H9 (cell line): ENCODE results near the gene CACNA1D. TPM values are rescaled to one million over a fixed set of nuclear protein-coding genes. Genes with fewer than 3 reads are reported as not detected.

ENCODE experiments used
- DNase-seq: peaks from one replicate; pipeline ENCODE4 v3.0.0-alpha.2; 2017
- H2AFZ ChIP-seq: one replicate; pipeline ENCODE4 v1.6.1; 2013; ENCODE audit warnings: mild to moderate bottlenecking, low read length, control low read depth, moderate library complexity
- H2AK5ac ChIP-seq: 2 replicates; pipeline ENCODE4 v1.6.1; 2013; ENCODE audit warnings: low read length, control low read depth, mixed read lengths; ENCODE audit not compliant: insufficient read length
- H2BK120ac ChIP-seq: one replicate; pipeline ENCODE4 v1.6.1; 2013; ENCODE audit warnings: low read depth, mild to moderate bottlenecking, low read length, control low read depth, inconsistent platforms; ENCODE audit not compliant: poor library complexity, severe bottlenecking
- H2BK12ac ChIP-seq: 2 replicates; pipeline ENCODE4 v1.6.1; 2013; ENCODE audit warnings: low read length, control low read depth, mixed read lengths, low read depth; ENCODE audit not compliant: insufficient read length
- H2BK15ac ChIP-seq: 2 replicates; pipeline ENCODE4 v1.6.1; 2013; ENCODE audit warnings: low read depth, low read length, control low read depth
- H2BK20ac ChIP-seq: one replicate; pipeline ENCODE4 v1.6.1; 2013; ENCODE audit warnings: low read depth, mild to moderate bottlenecking, low read length, control low read depth, inconsistent platforms; ENCODE audit not compliant: poor library complexity, severe bottlenecking
- H2BK5ac ChIP-seq: 2 replicates; pipeline ENCODE4 v1.6.1; 2013; ENCODE audit warnings: low read length, control low read depth, mixed read lengths; ENCODE audit not compliant: insufficient read length
- H3K14ac ChIP-seq: 2 replicates; pipeline ENCODE4 v1.6.1; 2013; ENCODE audit warnings: low read length, control low read depth; ENCODE audit not compliant: insufficient read depth
- H3K18ac ChIP-seq: 2 replicates; pipeline ENCODE4 v1.6.1; 2013; ENCODE audit warnings: low read depth, mild to moderate bottlenecking, mixed read lengths, low read length, control low read depth; ENCODE audit not compliant: insufficient read length
- H3K23ac ChIP-seq: 2 replicates; pipeline ENCODE4 v1.6.1; 2013; ENCODE audit warnings: low read length, control low read depth, mixed read lengths, low read depth; ENCODE audit not compliant: insufficient read length
- H3K23me2 ChIP-seq: 2 replicates; pipeline ENCODE4 v1.6.1; 2013; ENCODE audit warnings: low read depth, mild to moderate bottlenecking, mixed read lengths, low read length, control low read depth; ENCODE audit not compliant: insufficient read length, poor library complexity, severe bottlenecking
- H3K27ac ChIP-seq: 2 replicates; pipeline ENCODE4 v1.5.1; 2013; ENCODE audit warnings: low read length, control low read depth, mixed read lengths, low read depth; ENCODE audit not compliant: insufficient read length
- H3K27me3 ChIP-seq: 2 replicates; pipeline ENCODE4 v1.6.1; 2013; ENCODE audit warnings: low read length, control low read depth, inconsistent platforms; ENCODE audit not compliant: insufficient read depth
- H3K4ac ChIP-seq: 2 replicates; pipeline ENCODE4 v1.6.1; 2013; ENCODE audit warnings: low read depth, mild to moderate bottlenecking, control low read depth, inconsistent platforms, low read length, moderate library complexity
- H3K4me1 ChIP-seq: 2 replicates; pipeline ENCODE4 v1.6.1; 2013; ENCODE audit warnings: low read length, control low read depth, inconsistent platforms; ENCODE audit not compliant: insufficient read depth
- H3K4me2 ChIP-seq: 2 replicates; pipeline ENCODE4 v1.6.1; 2013; ENCODE audit warnings: low read length, control low read depth, mixed read lengths; ENCODE audit not compliant: insufficient read length, insufficient read depth
- H3K56ac ChIP-seq: 2 replicates; pipeline ENCODE4 v1.6.1; 2013; ENCODE audit warnings: low read depth, mild to moderate bottlenecking, mixed read lengths, low read length, control low read depth; ENCODE audit not compliant: insufficient read length
- H3K79me1 ChIP-seq: 2 replicates; pipeline ENCODE4 v1.6.1; 2013; ENCODE audit warnings: low read depth, mild to moderate bottlenecking, moderate library complexity, low read length, control low read depth, inconsistent platforms; ENCODE audit not compliant: insufficient read depth, poor library complexity, severe bottlenecking
- H3K79me2 ChIP-seq: 2 replicates; pipeline ENCODE4 v1.6.1; 2013; ENCODE audit warnings: low read length, control low read depth, inconsistent platforms; ENCODE audit not compliant: insufficient read depth
- H3K9ac ChIP-seq: 2 replicates; pipeline ENCODE4 v1.6.1; 2013; ENCODE audit warnings: low read length, control low read depth, mixed read lengths; ENCODE audit not compliant: insufficient read length; ENCODE audit errors: extremely low read depth
- H3K9me3 ChIP-seq: one replicate; pipeline ENCODE4 v1.6.1; 2013; ENCODE audit warnings: low read depth, low read length, inconsistent platforms; ENCODE audit not compliant: control insufficient read depth
- H3T11ph ChIP-seq: one replicate; pipeline ENCODE4 v1.6.1; 2013; ENCODE audit warnings: mild to moderate bottlenecking, low read length, control low read depth, inconsistent platforms
- H4K20me1 ChIP-seq: one replicate; pipeline ENCODE4 v1.6.1; 2013; ENCODE audit not compliant: control insufficient read depth, insufficient read length, insufficient read depth
- H4K5ac ChIP-seq: 2 replicates; pipeline ENCODE4 v1.6.1; 2013; ENCODE audit warnings: low read depth, mild to moderate bottlenecking, mixed read lengths, low read length, control low read depth; ENCODE audit not compliant: insufficient read length
- H4K8ac ChIP-seq: replicated peaks from 2 replicates; pipeline ENCODE4 v1.6.1; 2013; ENCODE audit warnings: low read length, control low read depth, mixed read lengths, low read depth; ENCODE audit not compliant: insufficient read length
- H4K91ac ChIP-seq: 2 replicates; pipeline ENCODE4 v1.6.1; 2013; ENCODE audit warnings: low read depth, mild to moderate bottlenecking, moderate library complexity, mixed read lengths, low read length, control low read depth; ENCODE audit not compliant: insufficient read length
- H3K27ac Mint-ChIP-seq, 3 experiments: 2 replicates in 2 of 3; 3 replicates in 1 of 3; pipeline ENCODE4 v1.8.0; 2020 to 2021; ENCODE audit warnings: mixed read lengths in 3 of 3, mild to moderate bottlenecking in 1 of 3, moderate library complexity in 1 of 3
- H3K27me3 Mint-ChIP-seq: 2 replicates; pipeline ENCODE4 v1.8.0; 2021; ENCODE audit warnings: low read depth, mild to moderate bottlenecking, moderate library complexity, mixed read lengths
- H3K36me3 Mint-ChIP-seq, 3 experiments: 2 replicates in 2 of 3; 3 replicates in 1 of 3; pipeline ENCODE4 v1.8.0; 2020 to 2021; ENCODE audit warnings: low read depth in 3 of 3, mixed read lengths in 3 of 3; ENCODE audit not compliant: insufficient read depth in 1 of 3
- H3K4me1 Mint-ChIP-seq, 2 experiments: 2 replicates each; pipeline ENCODE4 v1.8.0; 2020; ENCODE audit warnings: mixed read lengths in 2 of 2
- H3K4me3 Mint-ChIP-seq, 2 experiments: 2 replicates in 1 of 2; 3 replicates in 1 of 2; pipeline ENCODE4 v1.8.0; 2020 to 2021; ENCODE audit warnings: mild to moderate bottlenecking in 2 of 2, mixed read lengths in 2 of 2, moderate library complexity in 1 of 2
- H3K9me3 Mint-ChIP-seq, 2 experiments: 2 replicates in 1 of 2; 3 replicates in 1 of 2; pipeline ENCODE4 v1.8.0; 2020; ENCODE audit warnings: mild to moderate bottlenecking in 2 of 2, mixed read lengths in 2 of 2, moderate library complexity in 1 of 2
- WGBS: extraction: QIAGEN DNeasy Blood & Tissue Kit; methylation state at CpG from one replicate; pipeline ENCODE4 v1.1.7; 2013; ENCODE audit warnings: missing lambda C conversion rate, low lambda C conversion rate, mixed read lengths; ENCODE audit not compliant: insufficient read length; ENCODE audit errors: extremely low coverage; 5-methylcytosine and 5-hydroxymethylcytosine counted together
- total RNA-seq: library from RNA; stranded (reverse); gene quantifications from 2 replicates; pipeline ENCODE4 v1.2.1, GENCODE V29; 2021
- TF ChIP-seq, protein P1 (sequence below): fragments of 200-600 bp; sonication (generic); conservative IDR thresholded peaks from 3 replicates; pipeline ENCODE4 v1.8.0; 2021; ENCODE audit warnings: antibody characterized with exemption, mild to moderate bottlenecking

Gene CACNA1D
- total RNA-seq, 1 experiment from 2014 or later, result 3.5 TPM

DNA sequence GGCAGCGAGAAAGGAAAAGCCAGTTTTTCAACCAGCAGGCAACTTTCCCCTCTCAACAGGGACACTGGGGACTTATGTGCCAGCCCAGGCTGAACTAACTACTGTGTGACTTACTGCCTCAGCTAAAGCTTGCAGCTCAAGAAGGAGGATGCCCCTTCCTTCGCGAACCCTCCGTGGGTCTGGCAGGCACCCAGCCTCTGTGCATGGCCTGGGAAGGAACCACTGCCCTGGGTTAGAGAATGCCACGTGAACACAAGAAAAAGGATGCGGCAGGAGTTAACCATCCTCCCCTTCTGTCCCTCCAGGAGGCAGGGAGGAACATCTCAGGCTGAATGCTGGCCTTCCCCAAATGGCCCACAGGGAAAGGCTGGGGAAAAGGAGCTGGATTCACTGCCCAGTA, 322.8 kb downstream of the CACNA1D start:
- Mint-ChIP-seq H3K4me1 (no peaks in the 10 kb centered on the region; a peak in 1 of 4 replicates), H3K27ac (no peak overlapping the region), H3K9me3 (no peaks in the 10 kb centered on the region), H3K27me3 (no peaks in the 10 kb centered on the region; the same call in 1 of the 2 replicates), H3K4me3 (no peak overlapping the region), H3K36me3 (peaks cover 0 to 31% (median 18%) of the 10 kb centered on the region in 3 experiments; a peak in 6 of 7 replicates)
- H3K4ac ChIP-seq, result no peak overlapping the region
- H3K9ac ChIP-seq, result no peak overlapping the region
- no peak overlapping the region for H3K18ac ChIP-seq
- no peak overlapping the region for H2BK12ac ChIP-seq
- no peaks in the 10 kb centered on the region for H3K79me2 ChIP-seq
- no peaks in the 10 kb centered on the region for H3K23me2 ChIP-seq
- H2BK120ac ChIP-seq, result no peak overlapping the region
- no peak overlapping the region for H2BK5ac ChIP-seq
- H4K20me1 ChIP-seq, result no peaks in the 10 kb centered on the region
- H3K9me3 ChIP-seq, result no peaks in the 10 kb centered on the region
- H3K56ac ChIP-seq, result no peak overlapping the region
- H4K91ac ChIP-seq, result no peak overlapping the region
- H4K5ac ChIP-seq, result no peak overlapping the region
- no peak overlapping the region for H2BK20ac ChIP-seq
- H4K8ac ChIP-seq, result no peak overlapping the region
- no CpG with 5 or more reads among the region's 6 CpGs for WGBS
- no peak for DNase-seq
- no peak overlapping the region for H3T11ph ChIP-seq
- H2AK5ac ChIP-seq, result no peak overlapping the region
- H3K23ac ChIP-seq, result no peak overlapping the region
- no peak overlapping the region for H2AFZ ChIP-seq
- H3K27me3 ChIP-seq, result no peaks in the 10 kb centered on the region
- TF ChIP-seq, protein P1, sequence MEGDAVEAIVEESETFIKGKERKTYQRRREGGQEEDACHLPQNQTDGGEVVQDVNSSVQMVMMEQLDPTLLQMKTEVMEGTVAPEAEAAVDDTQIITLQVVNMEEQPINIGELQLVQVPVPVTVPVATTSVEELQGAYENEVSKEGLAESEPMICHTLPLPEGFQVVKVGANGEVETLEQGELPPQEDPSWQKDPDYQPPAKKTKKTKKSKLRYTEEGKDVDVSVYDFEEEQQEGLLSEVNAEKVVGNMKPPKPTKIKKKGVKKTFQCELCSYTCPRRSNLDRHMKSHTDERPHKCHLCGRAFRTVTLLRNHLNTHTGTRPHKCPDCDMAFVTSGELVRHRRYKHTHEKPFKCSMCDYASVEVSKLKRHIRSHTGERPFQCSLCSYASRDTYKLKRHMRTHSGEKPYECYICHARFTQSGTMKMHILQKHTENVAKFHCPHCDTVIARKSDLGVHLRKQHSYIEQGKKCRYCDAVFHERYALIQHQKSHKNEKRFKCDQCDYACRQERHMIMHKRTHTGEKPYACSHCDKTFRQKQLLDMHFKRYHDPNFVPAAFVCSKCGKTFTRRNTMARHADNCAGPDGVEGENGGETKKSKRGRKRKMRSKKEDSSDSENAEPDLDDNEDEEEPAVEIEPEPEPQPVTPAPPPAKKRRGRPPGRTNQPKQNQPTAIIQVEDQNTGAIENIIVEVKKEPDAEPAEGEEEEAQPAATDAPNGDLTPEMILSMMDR, result no peak
- H3K4me2 ChIP-seq, result no peak overlapping the region
- H3K14ac ChIP-seq, result no peak overlapping the region
- no peak overlapping the region for H2BK15ac ChIP-seq
- H3K27ac ChIP-seq, result no peak overlapping the region
- H3K4me1 ChIP-seq, result no peaks in the 10 kb centered on the region
- no peaks in the 10 kb centered on the region for H3K79me1 ChIP-seq
